Activated naive CD4-positive, alpha-beta T cell treated with anti-CD3 and anti-CD28 coated beads, Interleukin-2, amount 10 ng/mL, durations not matched to agents 7 days and 5 days (primary cell): ENCODE results near the gene LAMC2.
"Not testable (repeated sequence)": the region's sequence is repeated elsewhere in the genome, so short reads cannot be mapped to it uniquely, and the experiment has no call there.

Experiments used
- CTCF ChIA-PET: fragments of 350-600 bp; sonication (Branson Sonifier 250); formaldehyde crosslinking; loops from one replicate; lab custom pipeline; 2021; ENCODE audit warnings: antibody characterized with exemption; lab: Charles Lee
- DNase-seq: peaks from one replicate; pipeline ENCODE4 v3.0.0-alpha.2; 2020
- H3K27ac Mint-ChIP-seq: one replicate; pipeline ENCODE4 v1.8.0; 2021; ENCODE audit warnings: mild to moderate bottlenecking, moderate library complexity, mixed read lengths
- H3K27me3 Mint-ChIP-seq: one replicate; pipeline ENCODE4 v1.8.0; 2021; ENCODE audit warnings: mild to moderate bottlenecking, mixed read lengths
- H3K36me3 Mint-ChIP-seq: one replicate; pipeline ENCODE4 v1.8.0; 2021; ENCODE audit warnings: mixed read lengths
- H3K4me1 Mint-ChIP-seq: one replicate; pipeline ENCODE4 v1.8.0; 2021; ENCODE audit warnings: mixed read lengths
- H3K4me3 Mint-ChIP-seq: one replicate; pipeline ENCODE4 v1.8.0; 2021; ENCODE audit warnings: mild to moderate bottlenecking, moderate library complexity, mixed read lengths
- H3K9me3 Mint-ChIP-seq: one replicate; pipeline ENCODE4 v1.8.0; 2021; ENCODE audit warnings: mixed read lengths

The LAMC2 gene

DNA sequence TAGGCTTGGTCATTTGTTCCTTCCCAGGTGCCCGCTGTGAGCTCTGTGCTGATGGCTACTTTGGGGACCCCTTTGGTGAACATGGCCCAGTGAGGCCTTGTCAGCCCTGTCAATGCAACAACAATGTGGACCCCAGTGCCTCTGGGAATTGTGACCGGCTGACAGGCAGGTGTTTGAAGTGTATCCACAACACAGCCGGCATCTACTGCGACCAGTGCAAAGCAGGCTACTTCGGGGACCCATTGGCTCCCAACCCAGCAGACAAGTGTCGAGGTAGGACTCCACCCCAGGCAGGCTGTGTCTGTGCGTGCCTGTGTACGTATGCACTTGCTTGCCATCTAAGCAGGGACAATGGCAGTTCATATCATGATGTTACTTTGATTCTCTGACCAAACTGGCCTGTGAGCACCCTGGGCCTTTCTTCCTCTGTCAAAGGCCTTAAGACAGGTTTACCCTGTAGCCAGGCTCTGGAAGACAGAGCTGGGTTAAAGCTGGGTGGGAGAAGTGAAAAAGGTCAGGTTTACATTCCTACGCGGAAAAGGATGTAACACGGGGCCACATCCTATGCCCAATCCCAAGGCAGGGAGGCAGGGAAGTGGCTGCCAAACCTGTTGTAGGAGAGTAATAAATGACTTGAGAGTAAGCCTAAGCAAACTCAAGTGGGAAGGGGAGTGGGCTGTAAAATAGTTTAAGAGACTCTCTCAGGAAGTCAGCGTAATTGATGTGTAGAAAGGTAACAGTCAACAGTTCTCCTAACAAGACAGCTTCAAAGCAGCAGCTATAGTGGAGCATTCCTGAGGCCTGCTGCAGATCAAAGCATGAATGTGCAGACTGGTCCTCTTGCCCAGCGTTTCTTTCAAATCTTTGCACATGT is 42.5 kb downstream of the LAMC2 start:
- Mint-ChIP-seq H3K4me3 (no peak overlapping the region), H3K9me3 (no peaks in the 10 kb centered on the region), H3K27me3 (peaks cover 12% of the 10 kb centered on the region), H3K27ac (no peak overlapping the region), H3K36me3 (no peaks in the 10 kb centered on the region), H3K4me1 (peaks cover 6% of the 10 kb centered on the region)
- CTCF ChIA-PET = interaction anchor here (0.7 to 2.3 kb wide), 9 partner anchors 10 to 1479 kb away, joined by 3 to 21 read pairs (median 3); no protein-coding TSS in a partner anchor
- no peak for DNase-seq

DNA sequence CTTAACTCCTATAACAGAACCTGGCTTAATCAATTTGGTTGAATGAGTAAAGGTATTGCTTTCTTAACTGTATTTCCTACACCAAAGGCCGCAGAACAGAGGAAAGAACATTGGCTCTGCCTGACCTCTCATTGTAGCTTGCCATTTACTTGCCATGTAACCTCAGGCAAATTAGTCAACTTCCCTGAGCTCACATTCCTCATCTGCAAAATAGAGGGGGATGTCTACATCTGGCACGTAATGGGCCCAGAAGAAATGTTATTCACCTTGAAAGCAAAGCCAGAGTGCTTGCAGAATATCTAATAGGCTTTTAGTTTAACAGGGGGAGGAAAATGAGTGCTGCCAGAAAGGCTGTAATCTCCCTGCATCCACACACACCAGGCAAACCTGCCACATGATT is 44.3 kb downstream of the LAMC2 start:
- Mint-ChIP-seq H3K4me1 (peaks cover 6% of the 10 kb centered on the region), H3K27ac (no peak overlapping the region), H3K36me3 (no peaks in the 10 kb centered on the region), H3K4me3 (no peak overlapping the region), H3K27me3 (peaks cover 12% of the 10 kb centered on the region), H3K9me3 (no peaks in the 10 kb centered on the region)
- CTCF ChIA-PET = interaction anchor here (1.4 kb wide), 1 partner anchor 267 kb away, joined by 4 read pairs; no protein-coding TSS in a partner anchor
- no peak for DNase-seq

- H3K27ac Mint-ChIP-seq = no peak overlapping the region
- H3K36me3 Mint-ChIP-seq = no peaks in the 10 kb centered on the region
- no peaks in the 10 kb centered on the region for H3K9me3 Mint-ChIP-seq
- H3K27me3 Mint-ChIP-seq = peaks cover 15% of the 10 kb centered on the region
- no peak for DNase-seq
- H3K4me3 Mint-ChIP-seq = no peak overlapping the region
- CTCF ChIA-PET = no interaction called here
- peaks cover 6% of the 10 kb centered on the region for H3K4me1 Mint-ChIP-seq
Observed at GRCh38 chr1:183231545-183231944, 45.5 kb downstream of the LAMC2 start.

- no peaks in the 10 kb centered on the region for H3K4me1 Mint-ChIP-seq
- H3K27me3 Mint-ChIP-seq = peaks cover 15% of the 10 kb centered on the region
- CTCF ChIA-PET = no interaction called here
- H3K36me3 Mint-ChIP-seq = no peaks in the 10 kb centered on the region
- H3K27ac Mint-ChIP-seq = no peak overlapping the region
- no peak overlapping the region for H3K4me3 Mint-ChIP-seq
- H3K9me3 Mint-ChIP-seq = no peaks in the 10 kb centered on the region
- DNase-seq = no peak
Observed at GRCh38 chr1:183233113-183233512, 47.0 kb downstream of the LAMC2 start.

DNA sequence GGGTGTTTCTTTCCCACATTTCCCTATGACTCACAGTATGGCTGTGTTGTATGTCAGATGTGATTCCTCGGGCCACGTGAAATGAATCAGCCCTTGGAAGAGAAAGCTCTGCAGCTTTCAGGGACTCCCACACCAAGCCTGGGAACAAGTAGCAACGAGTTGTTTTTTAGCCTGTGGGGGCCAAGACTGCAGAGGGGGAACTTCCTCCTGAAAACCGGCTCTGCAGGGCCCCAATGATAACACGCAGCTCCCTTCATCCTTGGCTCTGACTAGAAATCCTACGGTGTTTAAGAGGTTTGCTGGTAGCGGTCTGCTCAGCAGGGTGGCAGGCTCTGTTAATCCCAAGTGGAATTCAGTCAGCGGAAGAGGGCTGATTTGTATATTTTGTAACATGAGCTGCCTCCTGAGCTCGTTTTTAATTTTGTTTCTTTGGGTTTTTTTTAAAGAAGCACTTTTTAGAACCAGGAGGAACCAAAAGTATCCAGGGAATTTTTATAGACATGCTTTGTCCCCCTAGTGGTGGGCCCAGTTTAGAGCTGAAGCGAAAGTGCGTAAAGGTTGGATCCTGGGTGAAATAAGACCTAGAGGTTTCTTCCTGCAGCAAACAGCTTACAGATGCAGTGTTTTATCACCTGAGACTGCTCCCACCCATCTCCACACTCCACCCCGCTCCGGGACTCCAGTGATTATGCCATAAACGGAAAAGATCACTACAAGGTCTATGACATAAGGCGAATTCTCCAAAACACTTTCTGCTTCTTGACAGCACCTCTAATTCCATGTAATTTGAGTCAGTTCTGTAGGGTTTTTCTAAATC is 48.8 kb downstream of the LAMC2 start:
- Mint-ChIP-seq H3K27me3 (peaks cover 24% of the 10 kb centered on the region), H3K4me1 (no peaks in the 10 kb centered on the region), H3K36me3 (no peaks in the 10 kb centered on the region), H3K27ac (peak overlapping the region; percentile 24), H3K9me3 (no peaks in the 10 kb centered on the region), H3K4me3 (no peak overlapping the region)
- CTCF ChIA-PET = no interaction called here
- DNase-seq = no peak

- CTCF ChIA-PET = no interaction called here
- no peaks in the 10 kb centered on the region for H3K4me1 Mint-ChIP-seq
- no peaks in the 10 kb centered on the region for H3K36me3 Mint-ChIP-seq
- DNase-seq = no peak
- no peaks in the 10 kb centered on the region for H3K9me3 Mint-ChIP-seq
- H3K27me3 Mint-ChIP-seq = peaks cover 27% of the 10 kb centered on the region
- H3K27ac Mint-ChIP-seq = no peak overlapping the region
- H3K4me3 Mint-ChIP-seq = no peak overlapping the region
Observed at GRCh38 chr1:183235503-183235902, 49.4 kb downstream of the LAMC2 start.

- Mint-ChIP-seq H3K27me3 (peaks cover 27% of the 10 kb centered on the region), H3K9me3 (no peaks in the 10 kb centered on the region), H3K36me3 (no peaks in the 10 kb centered on the region), H3K4me3 (no peak overlapping the region), H3K27ac (no peak overlapping the region), H3K4me1 (no peaks in the 10 kb centered on the region)
- DNase-seq = no peak
- CTCF ChIA-PET = no interaction called here
Observed at GRCh38 chr1:183236158-183236725, 50.2 kb downstream of the LAMC2 start.

DNA sequence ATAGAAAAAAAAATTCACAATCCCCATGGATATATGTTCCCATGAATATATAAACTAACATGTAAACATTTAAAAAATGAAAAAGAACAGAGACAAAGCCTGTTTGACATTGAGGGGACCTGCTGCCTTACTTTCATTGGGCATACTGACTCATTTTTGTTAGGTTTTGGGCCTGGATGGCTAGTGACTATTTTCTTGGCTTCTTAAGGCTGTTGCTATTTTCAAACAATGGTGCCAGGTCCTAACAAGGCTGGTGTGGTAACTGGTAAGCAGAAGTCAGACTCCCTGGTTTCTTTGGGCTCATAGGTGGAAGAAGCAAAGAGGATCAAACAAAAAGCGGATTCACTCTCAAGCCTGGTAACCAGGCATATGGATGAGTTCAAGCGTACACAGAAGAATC is 51.0 kb downstream of the LAMC2 start:
- H3K36me3 Mint-ChIP-seq = no peaks in the 10 kb centered on the region
- no peak overlapping the region for H3K4me3 Mint-ChIP-seq
- no peaks in the 10 kb centered on the region for H3K4me1 Mint-ChIP-seq
- H3K27ac Mint-ChIP-seq = no peak overlapping the region
- H3K27me3 Mint-ChIP-seq = peaks cover 25% of the 10 kb centered on the region
- DNase-seq = no peak
- CTCF ChIA-PET = interaction anchor here (3.9 kb wide), 1 partner anchor 9 kb away, joined by 10 read pairs; no protein-coding TSS in a partner anchor
- no peaks in the 10 kb centered on the region for H3K9me3 Mint-ChIP-seq

- H3K36me3 Mint-ChIP-seq = no peaks in the 10 kb centered on the region
- peaks cover 26% of the 10 kb centered on the region for H3K27me3 Mint-ChIP-seq
- CTCF ChIA-PET = interaction anchor here (3.9 kb wide), 1 partner anchor 10 kb away, joined by 10 read pairs; no protein-coding TSS in a partner anchor
- no peaks in the 10 kb centered on the region for H3K4me1 Mint-ChIP-seq
- H3K4me3 Mint-ChIP-seq = no peak overlapping the region
- no peaks in the 10 kb centered on the region for H3K9me3 Mint-ChIP-seq
- H3K27ac Mint-ChIP-seq = no peak overlapping the region
- no peak for DNase-seq
Observed at GRCh38 chr1:183238071-183238470, 52.0 kb downstream of the LAMC2 start.

DNA sequence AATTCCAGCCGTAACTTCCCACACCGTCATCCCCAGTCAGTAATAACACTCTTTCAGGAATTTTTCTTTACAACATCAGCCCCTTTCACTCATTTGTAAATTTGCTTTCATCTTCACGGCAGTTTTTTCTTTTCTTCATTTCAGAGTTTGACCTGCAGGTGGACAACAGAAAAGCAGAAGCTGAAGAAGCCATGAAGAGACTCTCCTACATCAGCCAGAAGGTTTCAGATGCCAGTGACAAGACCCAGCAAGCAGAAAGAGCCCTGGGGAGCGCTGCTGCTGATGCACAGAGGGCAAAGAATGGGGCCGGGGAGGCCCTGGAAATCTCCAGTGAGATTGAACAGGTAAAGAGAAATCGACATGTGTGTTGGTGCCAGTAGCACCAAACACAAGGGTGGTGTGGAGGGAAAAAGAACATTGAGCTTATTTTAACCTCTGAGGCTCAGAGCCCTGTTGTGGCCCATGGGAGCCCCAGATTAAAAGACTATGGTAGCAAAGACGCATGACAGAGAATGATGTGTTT is 53.2 kb downstream of the LAMC2 start:
- CTCF ChIA-PET = interaction anchor here (0.6 to 3.9 kb wide), 2 partner anchors 11 to 17 kb away, joined by 3 to 10 read pairs; no protein-coding TSS in a partner anchor
- Mint-ChIP-seq H3K27ac (no peak overlapping the region), H3K4me3 (no peak overlapping the region), H3K27me3 (peaks cover 33% of the 10 kb centered on the region), H3K4me1 (no peaks in the 10 kb centered on the region), H3K36me3 (no peaks in the 10 kb centered on the region), H3K9me3 (no peaks in the 10 kb centered on the region)
- DNase-seq = no peak

GRCh38 chr1:183239793-183240525 is 53.9 kb downstream of the LAMC2 start:
- CTCF ChIA-PET = interaction anchor here (3.9 kb wide), 1 partner anchor 12 kb away, joined by 10 read pairs; no protein-coding TSS in a partner anchor
- no peaks in the 10 kb centered on the region for H3K9me3 Mint-ChIP-seq
- no peak for DNase-seq
- H3K4me3 Mint-ChIP-seq = no peak overlapping the region
- no peak overlapping the region for H3K27ac Mint-ChIP-seq
- H3K4me1 Mint-ChIP-seq = no peaks in the 10 kb centered on the region
- peaks cover 33% of the 10 kb centered on the region for H3K27me3 Mint-ChIP-seq
- H3K36me3 Mint-ChIP-seq = no peaks in the 10 kb centered on the region

- CTCF ChIA-PET = interaction anchor here (3.9 kb wide), 1 partner anchor 12 kb away, joined by 10 read pairs; no protein-coding TSS in a partner anchor
- Mint-ChIP-seq H3K4me3 (no peak overlapping the region), H3K4me1 (no peaks in the 10 kb centered on the region), H3K9me3 (no peaks in the 10 kb centered on the region), H3K36me3 (no peaks in the 10 kb centered on the region), H3K27me3 (peaks cover 33% of the 10 kb centered on the region), H3K27ac (no peak overlapping the region)
- DNase-seq = no peak
Observed at GRCh38 chr1:183240526-183240825, 54.4 kb downstream of the LAMC2 start.

- not testable (repeated sequence) for DNase-seq, H3K27ac Mint-ChIP-seq, H3K4me1 Mint-ChIP-seq, H3K36me3 Mint-ChIP-seq, H3K9me3 Mint-ChIP-seq, H3K4me3 Mint-ChIP-seq
- CTCF ChIA-PET = interaction anchor here (3.9 kb wide), 1 partner anchor 13 kb away, joined by 10 read pairs; no protein-coding TSS in a partner anchor
- H3K27me3 Mint-ChIP-seq = peaks cover 33% of the 10 kb centered on the region
Observed at GRCh38 chr1:183240853-183241252, 54.8 kb downstream of the LAMC2 start.
